Osteoblast (primary cell): ENCODE data around the gene TLE3. TPM values are rescaled to one million over a fixed set of nuclear protein-coding genes. Genes with fewer than 3 reads are reported as not detected.

ENCODE experiments used
- DNase-seq: peaks from one replicate; pipeline ENCODE4 v3.0.0; 2011; ENCODE audit warnings: low spot score, mixed read lengths; ENCODE audit not compliant: insufficient read length; ENCODE audit errors: missing footprints
- H2AFZ ChIP-seq: 2 replicates; pipeline ENCODE4 v1.6.0; 2011; ENCODE audit warnings: mild to moderate bottlenecking, low read length
- H3K27ac ChIP-seq: 2 replicates; pipeline ENCODE4 v1.5.1; 2011; ENCODE audit warnings: mild to moderate bottlenecking, low read depth, low read length, moderate library complexity
- H3K27me3 ChIP-seq: 2 replicates; pipeline ENCODE4 v1.6.0; 2012; ENCODE audit warnings: mild to moderate bottlenecking, control low read depth, inconsistent platforms, low read length, moderate library complexity; ENCODE audit not compliant: insufficient read depth
- H3K36me3 ChIP-seq: 2 replicates; pipeline ENCODE4 v1.5.1; 2011; ENCODE audit warnings: mild to moderate bottlenecking, low read length, control low read depth, moderate library complexity; ENCODE audit not compliant: insufficient read depth
- H3K4me1 ChIP-seq: 2 replicates; pipeline ENCODE4 v1.5.1; 2011; ENCODE audit warnings: mild to moderate bottlenecking, low read length, control low read depth, moderate library complexity; ENCODE audit not compliant: insufficient read depth
- H3K4me2 ChIP-seq: 2 replicates; pipeline ENCODE4 v1.6.0; 2011; ENCODE audit warnings: mild to moderate bottlenecking, low read length; ENCODE audit not compliant: insufficient read depth
- H3K4me3 ChIP-seq: fragments of 200-600 bp; sonication (generic); 3 replicates; pipeline ENCODE4 v1.5.1; 2012; ENCODE audit warnings: mild to moderate bottlenecking, low read length, inconsistent platforms; ENCODE audit not compliant: insufficient read depth
- H3K79me2 ChIP-seq: 2 replicates; pipeline ENCODE4 v1.6.0; 2012; ENCODE audit warnings: mild to moderate bottlenecking, low read length, control low read depth, inconsistent platforms; ENCODE audit not compliant: insufficient read depth
- H3K9me3 ChIP-seq: 2 replicates; pipeline ENCODE4 v1.5.1; 2011; ENCODE audit warnings: low read depth, low read length, control low read depth
- H4K20me1 ChIP-seq: 2 replicates; pipeline ENCODE4 v1.6.0; 2012; ENCODE audit warnings: mild to moderate bottlenecking, low read length, control low read depth; ENCODE audit not compliant: insufficient read depth
- total RNA-seq: library from RNA; depleted of rRNA; stranded (reverse); fragments of >200 nt; gene quantifications from 2 replicates; pipeline ENCODE4 v1.2.3, GENCODE V29; 2012
- TF ChIP-seq, protein P1 (sequence below): IDR thresholded peaks from 2 replicates; pipeline ENCODE4 v1.5.1; 2011; ENCODE audit warnings: mild to moderate bottlenecking, low read depth, low read length, moderate library complexity; ENCODE audit errors: extremely low read depth

TLE3 gene
- total RNA-seq, 1 donor: 29.7 TPM

GRCh38 chr15:70084461-70084860 lies 13.3 kb downstream of the TLE3 start:
- no peak for DNase-seq
- no peaks in the 10 kb centered on the region for H3K27me3 ChIP-seq
- H3K79me2 ChIP-seq: peaks cover 81% of the 10 kb centered on the region
- peaks cover 80% of the 10 kb centered on the region for H3K36me3 ChIP-seq
- TF ChIP-seq, protein P1, sequence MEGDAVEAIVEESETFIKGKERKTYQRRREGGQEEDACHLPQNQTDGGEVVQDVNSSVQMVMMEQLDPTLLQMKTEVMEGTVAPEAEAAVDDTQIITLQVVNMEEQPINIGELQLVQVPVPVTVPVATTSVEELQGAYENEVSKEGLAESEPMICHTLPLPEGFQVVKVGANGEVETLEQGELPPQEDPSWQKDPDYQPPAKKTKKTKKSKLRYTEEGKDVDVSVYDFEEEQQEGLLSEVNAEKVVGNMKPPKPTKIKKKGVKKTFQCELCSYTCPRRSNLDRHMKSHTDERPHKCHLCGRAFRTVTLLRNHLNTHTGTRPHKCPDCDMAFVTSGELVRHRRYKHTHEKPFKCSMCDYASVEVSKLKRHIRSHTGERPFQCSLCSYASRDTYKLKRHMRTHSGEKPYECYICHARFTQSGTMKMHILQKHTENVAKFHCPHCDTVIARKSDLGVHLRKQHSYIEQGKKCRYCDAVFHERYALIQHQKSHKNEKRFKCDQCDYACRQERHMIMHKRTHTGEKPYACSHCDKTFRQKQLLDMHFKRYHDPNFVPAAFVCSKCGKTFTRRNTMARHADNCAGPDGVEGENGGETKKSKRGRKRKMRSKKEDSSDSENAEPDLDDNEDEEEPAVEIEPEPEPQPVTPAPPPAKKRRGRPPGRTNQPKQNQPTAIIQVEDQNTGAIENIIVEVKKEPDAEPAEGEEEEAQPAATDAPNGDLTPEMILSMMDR: no peak
- H3K9me3 ChIP-seq: no peaks in the 10 kb centered on the region
- H2AFZ ChIP-seq: no peak overlapping the region
- no peak overlapping the region for H3K27ac ChIP-seq
- H4K20me1 ChIP-seq: peaks cover 88% of the 10 kb centered on the region
- no peak overlapping the region for H3K4me2 ChIP-seq
- no peak overlapping the region for H3K4me3 ChIP-seq
- H3K4me1 ChIP-seq: peaks cover 5% of the 10 kb centered on the region

- Histone ChIP-seq H3K79me2 (peaks cover 81% of the 10 kb centered on the region), H3K4me1 (peaks cover under 1% of the 10 kb centered on the region), H3K27me3 (no peaks in the 10 kb centered on the region), H2AFZ (no peak overlapping the region), H3K9me3 (no peaks in the 10 kb centered on the region), H3K27ac (no peak overlapping the region), H3K36me3 (peaks cover 80% of the 10 kb centered on the region), H3K4me3 (no peak overlapping the region), H3K4me2 (no peak overlapping the region), H4K20me1 (peaks cover 88% of the 10 kb centered on the region)
- peak; percentile 60 for DNase-seq
- TF ChIP-seq, protein P1: no peak
Measured at GRCh38 chr15:70083946-70084345, 13.8 kb downstream of the TLE3 start.

- Histone ChIP-seq H3K4me2 (no peak overlapping the region), H3K9me3 (no peaks in the 10 kb centered on the region), H3K36me3 (peaks cover 84% of the 10 kb centered on the region), H3K4me1 (no peaks in the 10 kb centered on the region), H3K27ac (no peak overlapping the region), H3K79me2 (peaks cover 82% of the 10 kb centered on the region), H2AFZ (no peak overlapping the region), H3K27me3 (no peaks in the 10 kb centered on the region), H3K4me3 (no peak overlapping the region), H4K20me1 (peaks cover 91% of the 10 kb centered on the region)
- TF ChIP-seq, protein P1: no peak
- peak; percentile 67 for DNase-seq
Measured at GRCh38 chr15:70083418-70083817, 14.3 kb downstream of the TLE3 start.

- peaks cover 5% of the 10 kb centered on the region for H3K4me1 ChIP-seq
- H3K27ac ChIP-seq: no peak overlapping the region
- H3K79me2 ChIP-seq: peaks cover 83% of the 10 kb centered on the region
- H2AFZ ChIP-seq: no peak overlapping the region
- TF ChIP-seq, protein P1: no peak
- no peak for DNase-seq
- H3K36me3 ChIP-seq: peaks cover 83% of the 10 kb centered on the region
- peaks cover 91% of the 10 kb centered on the region for H4K20me1 ChIP-seq
- H3K27me3 ChIP-seq: no peaks in the 10 kb centered on the region
- no peak overlapping the region for H3K4me2 ChIP-seq
- H3K9me3 ChIP-seq: no peaks in the 10 kb centered on the region
- no peak overlapping the region for H3K4me3 ChIP-seq
Measured at GRCh38 chr15:70082281-70082900, 15.3 kb downstream of the TLE3 start.
